ENCODE measurements around the gene HEATR1. TPM values are rescaled to one million over a fixed set of nuclear protein-coding genes. Genes with fewer than 3 reads are reported as not detected.

The HEATR1 gene
- polyA plus RNA-seq, 1 donor, result 19.9 TPM

DNA sequence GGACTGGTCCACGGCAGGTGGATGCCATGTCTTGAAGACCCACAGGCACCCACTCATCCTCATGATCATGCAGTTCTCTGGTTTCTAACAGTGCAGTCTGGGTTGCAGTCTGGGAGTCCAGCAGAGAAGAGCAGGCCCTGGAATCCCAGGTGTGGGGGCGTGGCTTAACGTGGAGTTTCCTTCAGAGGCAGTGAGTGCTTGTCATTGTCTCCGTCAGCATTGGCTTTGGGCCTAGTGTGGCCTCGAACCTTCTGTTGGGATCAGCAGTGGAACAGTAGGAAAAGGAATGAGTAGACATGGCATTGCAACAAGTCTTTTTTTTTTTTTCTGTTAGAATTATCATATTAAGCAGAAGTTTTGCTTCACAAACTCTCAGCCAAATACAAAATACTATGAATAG is 67.8 kb downstream of the HEATR1 start:
- DNase-seq, result no peak

DNA sequence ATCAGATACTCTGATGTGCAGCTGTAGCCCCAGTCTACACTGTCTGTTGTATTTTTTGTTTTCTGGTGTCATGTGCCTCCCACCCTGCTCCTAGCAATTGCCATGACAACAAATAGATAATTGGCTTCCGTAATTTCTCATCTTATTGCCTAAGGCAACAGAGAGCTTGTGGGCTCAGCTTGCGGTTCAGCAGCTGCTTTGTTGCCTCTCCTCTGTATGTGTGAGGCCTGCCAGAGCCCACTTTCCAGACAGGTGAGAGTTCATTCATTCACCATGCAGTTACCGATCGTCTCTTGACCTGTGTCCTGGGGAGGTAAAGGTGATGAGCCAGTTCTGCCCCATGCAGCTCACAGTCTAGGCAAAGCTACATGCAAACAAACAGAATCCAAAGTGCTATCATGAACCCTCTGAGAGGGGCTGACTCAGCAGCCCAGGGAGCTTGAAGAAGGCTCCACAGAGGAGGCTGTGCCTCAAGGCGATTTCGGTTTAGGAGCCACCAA is 68.6 kb downstream of the HEATR1 start:
- no peak for DNase-seq

DNA sequence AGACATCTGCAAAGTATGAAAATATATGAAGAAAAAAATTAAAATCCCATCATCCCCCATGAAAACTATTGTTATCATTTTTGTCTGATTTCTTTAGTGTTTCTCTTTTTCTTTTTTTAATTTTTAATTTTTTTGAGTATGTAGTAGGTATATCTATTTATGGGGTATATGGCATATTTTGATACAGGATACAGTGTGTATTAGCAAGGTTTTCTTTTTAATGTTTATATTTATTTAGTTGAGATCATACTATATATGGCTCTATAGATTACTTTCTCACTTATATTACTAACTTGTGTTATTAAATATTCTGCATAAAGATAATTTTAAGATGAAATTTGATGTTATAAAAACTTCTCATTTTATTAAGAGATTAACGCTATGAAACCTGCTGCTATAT is 69.1 kb downstream of the HEATR1 start:
- no peak for DNase-seq

DNA sequence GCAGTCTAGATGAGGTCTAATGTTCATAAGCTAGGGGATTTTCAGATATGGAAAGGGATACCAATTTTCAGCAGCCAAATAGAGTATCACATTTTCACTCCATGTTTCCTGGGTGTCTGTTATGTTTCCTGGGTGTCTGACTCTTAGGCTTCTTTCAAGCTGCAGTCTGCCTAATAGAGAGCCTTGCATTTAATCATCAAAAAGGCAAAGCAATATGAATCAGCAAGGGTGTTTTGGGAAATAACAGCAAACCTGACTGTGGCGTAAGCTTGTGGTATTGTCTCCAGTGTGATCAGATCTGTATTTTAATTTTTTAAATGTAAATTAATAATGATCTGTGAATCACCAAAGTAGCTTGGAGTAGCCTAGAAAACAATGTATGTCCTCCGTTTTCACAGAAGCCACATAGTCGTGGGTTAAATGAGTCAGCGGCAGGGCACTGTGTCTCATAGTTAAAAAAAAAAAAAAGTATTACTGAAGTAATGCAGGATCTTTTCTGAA is 70.1 kb downstream of the HEATR1 start:
- DNase-seq, result no peak

DNA sequence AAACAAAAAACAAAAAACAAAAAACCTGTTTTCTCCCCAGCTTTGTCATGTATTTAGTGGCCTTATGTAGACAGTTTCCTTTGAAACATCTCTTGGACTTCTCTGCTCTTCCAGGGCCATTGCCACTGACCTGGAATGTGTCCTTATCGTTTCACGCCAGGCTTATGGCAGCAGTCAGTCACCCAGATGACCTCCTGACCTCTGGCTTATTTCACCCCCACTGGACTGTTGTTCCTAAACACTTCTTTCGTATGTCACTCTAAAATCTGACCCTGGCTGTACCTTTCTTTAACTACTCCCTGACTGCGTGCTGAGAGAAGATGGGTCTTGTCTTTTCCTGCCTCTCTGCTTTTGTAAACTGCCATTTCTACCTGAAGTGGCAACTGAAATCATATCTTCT is 71.5 kb downstream of the HEATR1 start:
- DNase-seq, result no peak

DNA sequence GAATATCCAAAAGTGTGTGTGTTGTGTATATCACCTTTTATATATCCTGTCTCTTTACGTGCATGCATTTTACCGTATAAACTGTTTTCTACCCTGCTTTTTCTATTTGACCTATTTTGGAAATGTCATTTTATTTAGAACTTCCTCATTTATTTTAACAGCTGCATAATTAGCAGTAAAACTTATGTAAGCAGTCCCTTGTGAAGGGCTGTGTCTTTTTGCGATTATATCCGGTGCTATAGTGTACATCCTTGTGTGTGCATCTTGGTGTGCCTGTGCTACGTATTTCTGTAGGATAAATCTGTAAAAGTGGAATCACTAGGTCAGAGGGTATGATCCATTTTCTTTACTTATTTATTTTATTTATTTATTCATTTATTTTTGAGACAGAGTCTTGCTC is 73.4 kb downstream of the HEATR1 start:
- DNase-seq, result no peak

DNA sequence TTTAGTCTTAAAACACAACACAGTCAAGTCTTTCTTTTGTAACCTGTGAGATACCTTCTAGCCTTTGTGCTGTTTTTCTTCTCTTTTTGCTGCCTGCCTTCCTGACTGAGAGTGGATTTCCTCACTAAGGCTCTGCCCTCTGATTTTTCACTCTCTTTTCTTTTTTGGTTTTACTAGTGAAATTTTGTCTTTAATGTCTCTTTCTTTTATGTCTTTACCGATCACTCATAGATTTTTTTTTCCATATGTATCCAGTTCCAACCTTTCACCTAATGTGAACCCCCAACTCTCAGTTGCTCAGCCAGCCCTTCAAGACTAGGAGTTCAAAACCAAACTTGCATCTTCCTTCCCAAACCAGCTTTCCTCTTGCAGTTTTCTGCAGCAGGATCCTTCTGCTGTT is 74.0 kb downstream of the HEATR1 start:
- DNase-seq, result no peak

DNA sequence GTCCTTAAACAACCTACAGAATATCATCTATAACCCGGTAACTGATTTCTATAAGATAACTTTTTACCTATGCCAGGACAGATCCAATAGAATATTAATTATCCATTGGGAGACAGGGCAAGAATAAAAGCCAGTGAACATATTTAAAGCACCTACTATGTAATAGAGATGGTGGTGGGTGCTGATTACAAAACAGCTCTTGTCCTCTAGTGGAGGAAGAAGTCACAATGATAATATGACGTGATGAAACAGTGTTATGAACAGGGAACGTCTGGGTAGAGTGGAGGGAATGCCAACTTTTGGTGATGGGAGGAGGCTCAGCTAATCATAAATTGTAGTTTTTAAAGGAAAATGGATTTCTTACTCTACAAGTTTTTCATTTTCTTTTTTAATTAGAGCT is 78.2 kb downstream of the HEATR1 start:
- DNase-seq, result no peak

DNA sequence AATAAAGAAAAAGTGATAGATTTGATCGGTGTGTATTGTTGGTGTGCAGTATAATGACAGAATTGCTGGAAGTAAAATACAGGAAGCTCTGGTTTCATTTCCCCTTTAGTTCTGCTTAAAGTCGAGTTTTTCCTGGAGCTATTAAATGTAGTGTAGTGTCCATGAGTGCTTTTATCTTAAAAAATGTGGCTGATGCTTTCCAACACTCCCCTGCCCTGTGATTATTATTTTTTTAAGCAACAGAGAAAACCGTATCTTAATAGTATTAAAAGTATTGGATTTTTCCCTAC is 79.5 kb downstream of the HEATR1 start:
- no peak for DNase-seq

DNA sequence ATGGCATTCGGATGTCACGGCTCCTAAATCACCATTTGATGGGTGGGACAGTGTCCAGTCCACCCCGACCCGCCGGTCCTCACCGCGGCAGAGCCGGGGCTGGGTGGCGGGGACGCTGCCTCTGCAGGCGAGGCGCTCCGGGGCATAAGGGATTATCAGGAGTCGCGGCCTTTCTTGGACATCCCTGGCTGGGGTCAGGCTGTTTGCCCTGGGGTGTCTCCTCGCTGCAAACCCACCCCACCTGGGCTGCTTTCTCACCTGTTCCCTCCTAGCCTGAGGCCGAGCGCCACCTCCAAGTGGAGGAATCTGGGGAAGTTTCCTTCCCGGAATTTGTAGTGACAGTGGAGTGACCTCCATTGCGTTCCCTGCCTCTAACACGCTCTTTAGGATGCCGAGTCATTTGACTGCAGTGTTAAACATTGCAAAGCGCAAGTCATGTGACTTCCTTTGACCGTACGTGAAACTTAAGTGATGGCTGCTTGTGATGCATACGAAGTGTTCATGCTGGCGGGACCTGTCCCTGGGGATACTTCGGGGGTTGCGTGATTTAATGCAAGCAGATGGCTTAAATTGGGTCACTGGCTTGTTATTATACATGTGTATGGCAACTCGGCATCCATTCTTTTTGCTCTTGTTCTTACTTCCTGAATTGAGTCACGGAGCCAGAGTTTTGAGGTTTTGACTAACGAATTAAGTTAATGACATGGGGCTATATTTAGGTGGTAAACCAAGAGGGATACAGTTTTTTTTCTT is 80.0 kb downstream of the HEATR1 start:
- peak; percentile 76 for DNase-seq

DNA sequence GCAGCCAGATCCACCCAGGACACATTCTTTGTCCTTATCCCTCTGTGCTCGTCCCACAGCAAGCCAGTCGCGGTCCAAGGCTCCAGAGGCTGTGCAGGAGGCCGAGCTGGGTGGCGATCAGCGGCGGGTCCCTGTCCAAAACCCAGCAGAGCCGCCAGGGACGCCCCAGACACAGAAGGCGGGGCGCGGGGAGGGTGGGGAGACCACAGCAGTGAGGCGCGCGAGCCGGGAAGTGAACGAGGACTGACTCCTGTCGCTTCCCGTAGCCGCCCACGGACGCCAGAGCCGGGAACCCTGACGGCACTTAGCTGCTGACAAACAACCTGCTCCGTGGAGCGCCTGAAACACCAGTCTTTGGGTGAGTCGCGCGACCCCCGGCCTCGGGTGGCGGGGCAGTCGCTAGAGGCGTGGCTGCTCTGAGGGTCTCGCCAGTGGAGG is 80.6 kb downstream of the HEATR1 start, which contains the start of gene LGALS8:
TSS of gene LGALS8 (plus strand) at position 279 of the 438 bp plus-strand sequence. CDS start 2,089 bp downstream, outside the sequence.
- peak; percentile 88 for DNase-seq

DNA sequence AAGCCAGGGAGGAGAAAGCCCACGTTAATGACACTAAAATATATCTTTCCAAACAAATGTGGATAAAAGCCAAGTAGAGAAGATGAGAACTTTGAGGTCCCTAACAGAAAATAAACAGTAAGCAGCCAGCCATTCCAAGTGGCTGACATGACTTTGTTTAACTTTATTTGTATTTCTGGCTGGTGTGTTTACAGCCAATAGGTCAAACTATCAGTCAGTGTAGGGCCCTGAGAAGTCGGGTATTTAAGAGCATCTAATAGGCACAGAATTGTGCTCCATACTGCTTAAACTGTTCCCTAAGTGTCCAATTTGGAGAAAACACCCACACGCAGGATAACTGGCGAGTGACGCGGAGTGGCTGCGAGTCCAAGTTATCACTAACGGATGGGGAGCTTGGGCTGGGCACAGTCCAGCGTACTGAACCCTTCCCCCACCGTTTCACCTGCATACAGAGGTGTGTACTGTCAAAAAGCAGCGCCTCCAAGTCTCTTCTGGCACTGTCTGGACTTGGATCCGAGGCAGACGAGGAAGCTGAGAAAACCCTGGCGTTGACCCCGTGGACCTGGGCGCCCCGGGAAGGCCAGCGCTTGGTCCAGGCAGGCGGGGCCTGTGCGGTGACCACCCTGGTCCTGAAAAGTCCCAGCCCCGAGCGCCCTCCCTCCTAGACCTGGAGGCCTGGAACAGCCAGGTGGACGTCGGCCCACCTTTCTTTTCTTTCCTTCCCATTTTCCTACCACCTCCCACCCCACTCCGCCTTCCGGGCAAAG is 81.2 kb downstream of the HEATR1 start:
- no peak for DNase-seq

DNA sequence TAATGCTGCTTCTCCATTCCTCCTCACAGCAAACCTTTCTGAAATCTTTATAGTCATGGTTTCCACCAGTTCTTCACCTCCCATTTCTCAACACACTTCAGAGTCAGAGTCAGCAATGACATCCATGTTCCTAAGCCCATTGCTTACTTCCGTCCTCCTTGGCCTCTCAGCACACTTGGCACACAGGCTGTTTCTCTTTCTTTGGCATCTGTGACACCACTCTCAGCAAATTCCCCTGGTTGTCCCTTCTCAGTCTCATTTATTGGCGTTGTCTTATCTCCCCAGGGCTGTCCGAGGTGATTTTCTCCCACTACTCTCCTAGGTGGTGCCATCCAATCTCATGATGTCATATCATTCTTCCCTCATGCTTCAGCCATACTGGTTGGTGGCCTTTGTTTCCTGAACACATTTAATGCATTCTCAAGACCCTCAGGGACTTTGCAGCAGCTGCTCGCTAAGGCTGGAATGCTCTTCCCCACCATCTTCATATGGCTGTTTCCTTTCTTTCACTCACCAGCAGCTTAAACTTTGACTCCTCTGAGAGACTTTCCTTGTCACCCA is 83.8 kb downstream of the HEATR1 start:
- DNase-seq, result no peak

DNA sequence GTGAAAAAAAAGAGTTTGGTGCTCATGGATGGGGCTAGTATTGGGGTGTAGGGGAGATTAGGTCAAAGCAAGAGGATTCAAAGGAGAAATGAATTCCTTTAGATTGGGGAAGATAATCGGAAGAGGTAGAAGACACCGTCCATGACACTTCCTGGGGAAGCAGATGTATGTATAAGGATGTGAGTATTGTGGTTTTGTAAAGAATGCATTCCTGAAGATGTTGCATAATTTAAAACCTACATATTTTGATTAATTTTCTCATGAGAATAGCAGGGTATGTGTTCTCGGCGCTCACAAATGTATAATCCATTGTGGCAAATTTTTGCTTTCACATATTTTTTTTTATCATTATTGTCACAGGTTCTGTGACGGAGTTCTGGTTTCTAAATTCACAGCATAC is 86.0 kb downstream of the HEATR1 start:
- DNase-seq, result no peak

DNA sequence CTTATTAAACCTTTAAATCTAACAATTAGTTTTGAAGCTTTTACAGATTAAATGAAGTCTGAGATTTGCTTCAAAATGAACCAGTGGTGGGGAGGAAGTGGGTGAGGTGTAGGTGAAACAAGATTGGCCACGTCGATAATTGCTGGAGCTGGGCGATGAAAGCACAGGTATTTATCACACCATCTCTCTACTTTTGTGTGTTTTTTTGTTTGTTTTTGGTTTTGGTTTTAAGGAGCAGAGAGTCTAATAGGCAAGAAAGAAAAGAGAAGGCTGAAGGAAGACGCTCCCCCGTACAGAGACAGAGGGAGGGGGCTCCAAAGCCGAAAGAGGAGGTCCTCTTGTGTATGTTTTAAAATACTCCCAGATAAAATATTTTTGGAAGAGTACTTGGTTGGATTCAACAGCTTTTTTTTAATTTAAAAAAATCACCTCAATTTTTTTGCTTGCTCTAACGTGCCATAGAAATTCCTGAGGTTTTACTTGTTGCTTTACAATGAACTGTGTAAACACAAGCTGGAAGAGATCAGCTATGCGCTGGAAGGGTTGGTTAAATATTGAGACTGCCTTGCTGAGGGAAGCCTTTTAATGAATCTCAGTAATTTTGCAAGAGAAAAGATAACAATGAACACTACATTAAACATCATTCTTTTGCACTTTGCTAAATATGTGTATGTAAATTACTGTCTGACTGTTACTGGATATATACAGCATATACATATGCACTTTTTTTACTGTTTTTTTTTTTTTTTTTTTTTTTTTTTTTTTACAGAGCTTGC is 87.2 kb downstream of the HEATR1 start:
- no peak for DNase-seq

DNA sequence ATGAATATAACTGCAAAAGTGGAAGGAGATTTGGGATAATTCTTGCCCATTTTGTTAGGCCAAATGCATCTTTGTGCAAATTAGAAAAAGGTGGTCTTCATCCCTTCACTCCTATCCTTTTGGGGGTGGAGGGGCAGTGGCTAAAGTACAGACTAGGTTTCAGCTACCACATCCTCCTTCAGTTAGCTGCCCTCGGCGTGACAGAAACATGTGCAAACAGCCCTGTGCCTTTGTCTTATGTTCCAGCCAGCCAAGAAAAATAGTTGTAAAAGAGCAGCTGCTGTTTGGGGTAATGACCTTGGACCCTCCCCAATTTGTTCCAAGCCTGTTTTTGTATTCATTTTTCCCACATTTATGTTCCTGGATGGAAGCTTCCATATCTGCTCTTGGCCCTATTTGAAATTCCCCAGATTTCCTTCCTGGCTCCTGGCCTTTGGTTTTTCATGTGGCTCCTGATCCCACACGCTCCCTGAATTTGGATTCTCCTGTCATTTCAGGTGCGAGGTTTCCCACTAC is 88.8 kb downstream of the HEATR1 start:
- DNase-seq, result no peak

DNA sequence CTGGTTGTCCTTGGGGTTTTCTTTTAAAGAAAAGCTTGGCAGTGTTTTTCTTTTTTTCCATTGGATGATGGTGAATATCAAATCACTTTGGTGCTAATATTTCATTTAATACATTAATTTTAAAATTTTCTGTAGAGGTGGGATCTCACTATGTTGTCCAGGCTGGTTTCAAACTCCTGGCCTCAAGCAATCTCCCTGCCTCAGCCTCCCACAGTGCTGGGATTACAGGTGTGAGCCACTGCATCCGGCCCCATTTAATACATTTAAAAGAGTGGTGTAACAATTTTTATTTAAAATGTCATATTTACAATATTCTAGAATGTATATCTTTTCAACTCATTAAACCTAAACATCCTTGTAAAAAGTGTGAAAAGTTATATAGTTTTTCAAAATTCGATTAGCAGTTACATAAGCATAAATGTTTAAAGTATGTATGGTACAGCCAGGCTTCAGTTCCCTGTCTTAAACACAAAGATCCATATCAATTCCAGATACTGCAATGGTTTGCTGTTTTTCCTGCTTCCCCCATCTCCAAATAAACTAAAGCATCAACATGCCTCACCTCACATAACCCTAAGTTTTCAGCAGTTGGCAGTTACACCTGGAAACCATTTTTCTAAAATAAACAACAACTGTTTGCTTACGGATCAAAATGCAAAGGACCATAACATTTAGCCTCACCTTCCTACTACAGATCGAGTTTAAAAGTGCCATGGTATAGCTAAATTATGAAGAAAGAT is 89.4 kb downstream of the HEATR1 start:
- no peak for DNase-seq

DNA sequence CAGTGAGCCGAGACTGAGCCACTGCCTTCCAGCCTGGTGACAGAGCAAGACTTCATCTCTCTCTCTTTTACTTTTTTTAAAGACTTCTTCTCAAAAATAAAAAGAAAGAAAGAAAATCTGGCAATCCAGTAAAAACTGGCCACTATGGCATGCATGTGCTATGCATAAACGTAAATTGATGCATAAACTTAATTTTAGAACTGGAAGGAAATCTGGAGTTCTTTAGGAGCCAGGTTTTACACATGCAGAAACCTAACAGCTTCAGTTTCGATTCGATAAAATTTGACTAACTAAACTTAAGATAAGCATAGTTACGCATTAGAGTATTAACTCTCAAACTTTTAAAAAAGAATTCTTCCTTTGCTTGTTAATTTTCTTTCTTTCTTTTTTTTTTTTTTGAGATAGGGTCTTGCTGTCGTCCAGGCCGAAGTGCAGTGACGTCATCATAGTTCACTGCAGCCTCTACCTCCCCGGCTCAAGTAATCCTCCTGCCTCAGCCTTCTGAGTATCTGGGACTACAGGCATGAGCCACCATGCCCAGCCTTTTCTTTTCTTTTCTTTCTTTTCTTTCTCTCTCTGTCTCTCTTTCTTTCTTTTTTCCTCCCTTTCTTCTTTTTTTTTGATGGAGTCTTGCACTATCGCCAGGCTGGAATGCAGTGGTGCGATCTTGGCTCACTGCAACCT is 92.4 kb downstream of the HEATR1 start:
- no peak for DNase-seq

DNA sequence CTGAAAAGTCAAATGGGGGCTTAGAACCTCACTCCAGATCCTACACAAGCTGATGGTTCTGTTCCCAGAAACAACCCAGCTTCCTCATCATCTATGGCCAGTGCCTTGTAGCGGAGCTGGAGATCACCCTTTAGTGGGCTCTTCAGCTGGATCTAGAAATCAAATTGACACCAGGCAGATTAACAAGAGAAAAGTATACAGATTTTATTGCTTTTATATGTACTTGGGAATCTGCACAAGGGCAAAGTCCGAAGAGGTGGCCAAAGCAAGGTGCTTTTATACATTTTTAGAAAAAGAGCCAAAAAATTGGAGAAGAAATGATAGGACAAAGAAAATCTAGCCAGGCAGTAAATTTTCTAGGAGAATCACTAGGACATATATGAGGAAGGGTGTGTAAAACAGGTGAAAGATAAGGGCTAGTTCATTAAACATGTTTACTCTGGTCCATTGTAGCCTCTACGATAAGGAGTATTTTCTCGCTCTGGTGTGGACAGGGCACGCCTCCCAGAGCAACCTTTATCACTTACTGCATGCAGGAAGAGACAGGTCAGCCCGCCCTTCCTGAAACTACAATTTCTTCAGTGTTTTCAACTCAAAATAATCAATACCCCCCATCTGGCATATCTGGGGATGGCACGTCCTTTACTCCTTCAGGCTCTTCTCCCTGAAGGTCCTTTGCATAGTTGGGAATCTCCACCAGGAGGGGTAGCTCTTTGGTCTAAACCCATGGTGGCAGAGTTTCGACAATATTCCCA is 94.5 kb downstream of the HEATR1 start:
- DNase-seq, result no peak

DNA sequence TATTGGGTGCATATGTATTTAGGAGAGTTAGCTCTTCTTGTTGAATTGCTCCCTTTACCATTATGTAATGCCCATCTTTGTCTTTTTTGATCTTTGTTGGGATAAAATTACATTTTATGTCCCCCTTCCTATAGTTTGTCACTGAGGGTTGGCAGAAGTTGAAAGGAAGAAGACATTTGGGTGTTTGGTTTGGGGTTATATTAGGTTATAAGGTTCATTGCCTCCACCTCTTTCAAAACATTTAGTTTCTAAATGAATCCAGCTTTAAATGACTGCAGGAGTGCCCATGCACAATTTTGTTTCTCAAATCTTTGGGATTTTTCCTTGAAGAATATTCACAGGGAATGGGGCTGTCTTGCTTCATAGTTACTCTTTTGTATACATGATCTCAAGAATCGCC is 95.1 kb downstream of the HEATR1 start:
- DNase-seq, result no peak

Data from hindlimb muscle (tissue), 1 donor.